Neural progenitor cell (in vitro differentiated cells): ENCODE measurements around the gene ECPAS. TPM values are rescaled to one million over a fixed set of nuclear protein-coding genes. Genes with fewer than 3 reads are reported as not detected.

Experiments
- DNase-seq: peaks from one replicate; pipeline ENCODE4 v3.0.0-alpha.2; 2016; ENCODE audit warnings: low spot score
- H2AFZ ChIP-seq: fragments of 200-600 bp; sonication (generic); replicated peaks from 2 replicates; pipeline ENCODE4 v1.6.1; 2016; ENCODE audit warnings: antibody characterized with exemption
- H3F3A ChIP-seq: fragments of 200-600 bp; sonication (generic); 2 replicates; pipeline ENCODE4 v1.6.1; 2016; ENCODE audit warnings: antibody characterized with exemption, low read depth
- H3K27ac ChIP-seq: fragments of 200-600 bp; sonication (generic); 2 replicates; pipeline ENCODE4 v1.5.1; 2016; ENCODE audit warnings: mild to moderate bottlenecking
- H3K27me3 ChIP-seq: fragments of 200-600 bp; sonication (generic); 2 replicates; pipeline ENCODE4 v1.6.1; 2016; ENCODE audit warnings: mild to moderate bottlenecking, moderate library complexity
- H3K36me3 ChIP-seq: fragments of 200-600 bp; sonication (generic); 2 replicates; pipeline ENCODE4 v1.5.1; 2016
- H3K4me1 ChIP-seq: fragments of 200-600 bp; sonication (generic); 2 replicates; pipeline ENCODE4 v1.6.1; 2016; ENCODE audit warnings: mixed run types
- H3K4me2 ChIP-seq: fragments of 200-600 bp; sonication (generic); 2 replicates; pipeline ENCODE4 v1.6.1; 2016
- H3K4me3 ChIP-seq: fragments of 200-600 bp; sonication (generic); 2 replicates; pipeline ENCODE4 v1.5.1; 2016
- H3K79me2 ChIP-seq: fragments of 200-600 bp; sonication (generic); 2 replicates; pipeline ENCODE4 v1.6.1; 2016; ENCODE audit warnings: low read depth
- H3K9ac ChIP-seq: fragments of 200-600 bp; sonication (generic); 2 replicates; pipeline ENCODE4 v1.6.1; 2016
- H3K9me3 ChIP-seq: fragments of 200-600 bp; sonication (generic); 2 replicates; pipeline ENCODE4 v1.5.1; 2016; ENCODE audit warnings: low read depth
- H4K20me1 ChIP-seq: fragments of 200-600 bp; sonication (generic); 2 replicates; pipeline ENCODE4 v1.6.1; 2016; ENCODE audit warnings: low read depth
- H3K27ac Mint-ChIP-seq: 3 replicates; pipeline ENCODE4 v1.8.0; 2021; ENCODE audit warnings: mixed read lengths
- H3K27me3 Mint-ChIP-seq: 2 replicates; pipeline ENCODE4 v1.8.0; 2022; ENCODE audit warnings: low read depth, mild to moderate bottlenecking, inconsistent platforms, moderate library complexity, mixed read lengths; ENCODE audit not compliant: insufficient read depth
- H3K36me3 Mint-ChIP-seq: 3 replicates; pipeline ENCODE4 v1.8.0; 2021; ENCODE audit warnings: mixed read lengths
- H3K4me1 Mint-ChIP-seq: 3 replicates; pipeline ENCODE4 v1.8.0; 2021; ENCODE audit warnings: mixed read lengths
- H3K4me3 Mint-ChIP-seq: 3 replicates; pipeline ENCODE4 v1.8.0; 2021; ENCODE audit warnings: mild to moderate bottlenecking, moderate library complexity, mixed read lengths
- H3K9me3 Mint-ChIP-seq: 3 replicates; pipeline ENCODE4 v1.8.0; 2020; ENCODE audit warnings: mixed read lengths
- CTCF ChIP-seq: fragments of 200-600 bp; sonication (generic); IDR thresholded peaks from 2 replicates; pipeline ENCODE4 v1.5.1; 2017; ENCODE audit warnings: antibody characterized with exemption, mild to moderate bottlenecking
- EZH2 ChIP-seq: fragments of 200-600 bp; sonication (generic); IDR thresholded peaks from 2 replicates; pipeline ENCODE4 v1.6.1; 2017; ENCODE audit warnings: antibody characterized with exemption, mild to moderate bottlenecking, moderate library complexity
- EZH2phosphoT487 ChIP-seq: fragments of 200-600 bp; sonication (generic); IDR thresholded peaks from 2 replicates; pipeline ENCODE4 v1.6.1; 2017; ENCODE audit warnings: antibody characterized with exemption
- total RNA-seq: library from RNA; depleted of rRNA; stranded (reverse); fragments of >200 nt; gene quantifications from 2 replicates; pipeline ENCODE4 v1.2.3, GENCODE V29; 2015; ENCODE audit warnings: low replicate concordance

ECPAS gene
- total RNA-seq, 1 donor from 2014 or later: 59.2 TPM

- Histone ChIP-seq H4K20me1 (no peaks in the 10 kb centered on the region), H3K9ac (no peak overlapping the region), H3K4me2 (no peak overlapping the region), H2AFZ (no peak overlapping the region), H3K4me1 (no peaks in the 10 kb centered on the region), H3K9me3 (no peaks in the 10 kb centered on the region), H3K4me3 (no peak overlapping the region), H3K27me3 (no peaks in the 10 kb centered on the region), H3K79me2 (no peaks in the 10 kb centered on the region), H3F3A (no peaks in the 10 kb centered on the region), H3K36me3 (peaks cover 25% of the 10 kb centered on the region), H3K27ac (no peak overlapping the region)
- TF ChIP-seq CTCF: no peak
- H3K4me3 Mint-ChIP-seq: no peak overlapping the region
- H3K36me3 Mint-ChIP-seq: peaks cover 31% of the 10 kb centered on the region
- no peak overlapping the region for H3K27ac Mint-ChIP-seq
- H3K4me1 Mint-ChIP-seq: no peaks in the 10 kb centered on the region
- H3K9me3 Mint-ChIP-seq: no peaks in the 10 kb centered on the region
- DNase-seq: no peak
- H3K27me3 Mint-ChIP-seq: no peaks in the 10 kb centered on the region
Measured at GRCh38 chr9:111414406-111414805, 69.8 kb downstream of the ECPAS start.

GRCh38 chr9:111413996-111414395 lies 70.2 kb downstream of the ECPAS start:
- Histone ChIP-seq H3K4me1 (no peaks in the 10 kb centered on the region), H3K4me3 (no peak overlapping the region), H4K20me1 (no peaks in the 10 kb centered on the region), H3K4me2 (no peak overlapping the region), H2AFZ (no peak overlapping the region), H3K9me3 (no peaks in the 10 kb centered on the region), H3K9ac (no peak overlapping the region), H3K36me3 (peaks cover 25% of the 10 kb centered on the region), H3F3A (no peaks in the 10 kb centered on the region), H3K27me3 (no peaks in the 10 kb centered on the region), H3K79me2 (no peaks in the 10 kb centered on the region), H3K27ac (no peak overlapping the region)
- Mint-ChIP-seq H3K27me3 (no peaks in the 10 kb centered on the region), H3K36me3 (peaks cover 32% of the 10 kb centered on the region), H3K4me3 (no peak overlapping the region), H3K9me3 (no peaks in the 10 kb centered on the region), H3K27ac (no peak overlapping the region), H3K4me1 (no peaks in the 10 kb centered on the region)
- no peak for TF ChIP-seq EZH2phosphoT487
- no peak for TF ChIP-seq CTCF
- TF ChIP-seq EZH2: no peak
- DNase-seq: no peak

- no peaks in the 10 kb centered on the region for H3K9me3 ChIP-seq
- no peaks in the 10 kb centered on the region for H4K20me1 ChIP-seq
- Mint-ChIP-seq H3K27ac (no peak overlapping the region), H3K27me3 (no peaks in the 10 kb centered on the region), H3K36me3 (peaks cover 47% of the 10 kb centered on the region), H3K9me3 (peaks cover 4% of the 10 kb centered on the region), H3K4me3 (no peak overlapping the region), H3K4me1 (no peaks in the 10 kb centered on the region)
- no peak overlapping the region for H3K4me2 ChIP-seq
- H3K9ac ChIP-seq: no peak overlapping the region
- H3F3A ChIP-seq: no peaks in the 10 kb centered on the region
- peaks cover 22% of the 10 kb centered on the region for H3K36me3 ChIP-seq
- no peaks in the 10 kb centered on the region for H3K27me3 ChIP-seq
- no peak for TF ChIP-seq EZH2phosphoT487
- TF ChIP-seq CTCF: no peak
- no peak for TF ChIP-seq EZH2
- H3K4me3 ChIP-seq: no peak overlapping the region
- no peaks in the 10 kb centered on the region for H3K4me1 ChIP-seq
- no peak overlapping the region for H3K27ac ChIP-seq
- no peak overlapping the region for H2AFZ ChIP-seq
- DNase-seq: no peak
- no peaks in the 10 kb centered on the region for H3K79me2 ChIP-seq
Measured at GRCh38 chr9:111412280-111412679, 71.9 kb downstream of the ECPAS start.

- no peak for TF ChIP-seq CTCF
- no peak for TF ChIP-seq EZH2phosphoT487
- TF ChIP-seq EZH2: no peak
- no peaks in the 10 kb centered on the region for H3K4me1 ChIP-seq
- H3K4me2 ChIP-seq: no peak overlapping the region
- H3K9ac ChIP-seq: no peak overlapping the region
- no peak overlapping the region for H3K27ac ChIP-seq
- Mint-ChIP-seq H3K27ac (no peak overlapping the region), H3K4me3 (no peak overlapping the region), H3K9me3 (peaks cover 4% of the 10 kb centered on the region), H3K27me3 (no peaks in the 10 kb centered on the region), H3K36me3 (peaks cover 43% of the 10 kb centered on the region), H3K4me1 (no peaks in the 10 kb centered on the region)
- H3K27me3 ChIP-seq: no peaks in the 10 kb centered on the region
- H3K36me3 ChIP-seq: peaks cover 20% of the 10 kb centered on the region
- no peak overlapping the region for H3K4me3 ChIP-seq
- H3K79me2 ChIP-seq: no peaks in the 10 kb centered on the region
- DNase-seq: no peak
- H4K20me1 ChIP-seq: no peaks in the 10 kb centered on the region
- H3F3A ChIP-seq: no peaks in the 10 kb centered on the region
- no peak overlapping the region for H2AFZ ChIP-seq
- H3K9me3 ChIP-seq: no peaks in the 10 kb centered on the region
Measured at GRCh38 chr9:111411266-111411665, 72.9 kb downstream of the ECPAS start.
